HCT116 (cell line): ENCODE results near the gene FRAT2.

Source experiments
- EGR1 ChIP-seq: IDR thresholded peaks from 2 replicates; pipeline ENCODE4 v1.6.1; 2012; ENCODE audit warnings: low read depth
- POLR2A ChIP-seq: IDR thresholded peaks from 2 replicates; pipeline ENCODE4 v1.7.0; 2011; ENCODE audit warnings: borderline replicate concordance; ENCODE audit not compliant: insufficient read depth, insufficient read length; ENCODE audit errors: extremely low read depth
- RAD21 ChIP-seq: IDR thresholded peaks from 2 replicates; pipeline ENCODE4 v1.6.1; 2012; ENCODE audit warnings: low read depth, mild to moderate bottlenecking
- TCF7L2 ChIP-seq: IDR thresholded peaks from 2 replicates; pipeline ENCODE4 v1.7.0; 2011; ENCODE audit warnings: borderline replicate concordance, inconsistent platforms; ENCODE audit not compliant: insufficient read depth, insufficient read length; ENCODE audit errors: extremely low read depth
- YY1 ChIP-seq: IDR thresholded peaks from 2 replicates; pipeline ENCODE4 v1.6.1; 2011; ENCODE audit warnings: low read length, low read depth, moderate library complexity, mild to moderate bottlenecking; ENCODE audit not compliant: insufficient replicate concordance; ENCODE audit errors: extremely low read depth
- TF ChIP-seq, protein P1 (sequence below), 3 experiments: fragments of 200-600 bp in 1 of 3; sonication (generic) in 1 of 3; IDR thresholded peaks in 2 of 3; conservative IDR thresholded peaks in 1 of 3; 2 replicates each; pipeline ENCODE4 v1.5.1; 2012 to 2017; ENCODE audit warnings: low read depth in 2 of 3, low read length in 2 of 3, antibody characterized with exemption in 1 of 3, borderline replicate concordance in 1 of 3, control low read depth in 1 of 3, mild to moderate bottlenecking in 1 of 3, mixed read lengths in 1 of 3, mixed run types in 1 of 3, moderate library complexity in 1 of 3; ENCODE audit not compliant: insufficient read depth in 1 of 3
- TF ChIP-seq, protein P2 (sequence below): IDR thresholded peaks from 2 replicates; pipeline ENCODE4 v1.6.1; 2012

DNA sequence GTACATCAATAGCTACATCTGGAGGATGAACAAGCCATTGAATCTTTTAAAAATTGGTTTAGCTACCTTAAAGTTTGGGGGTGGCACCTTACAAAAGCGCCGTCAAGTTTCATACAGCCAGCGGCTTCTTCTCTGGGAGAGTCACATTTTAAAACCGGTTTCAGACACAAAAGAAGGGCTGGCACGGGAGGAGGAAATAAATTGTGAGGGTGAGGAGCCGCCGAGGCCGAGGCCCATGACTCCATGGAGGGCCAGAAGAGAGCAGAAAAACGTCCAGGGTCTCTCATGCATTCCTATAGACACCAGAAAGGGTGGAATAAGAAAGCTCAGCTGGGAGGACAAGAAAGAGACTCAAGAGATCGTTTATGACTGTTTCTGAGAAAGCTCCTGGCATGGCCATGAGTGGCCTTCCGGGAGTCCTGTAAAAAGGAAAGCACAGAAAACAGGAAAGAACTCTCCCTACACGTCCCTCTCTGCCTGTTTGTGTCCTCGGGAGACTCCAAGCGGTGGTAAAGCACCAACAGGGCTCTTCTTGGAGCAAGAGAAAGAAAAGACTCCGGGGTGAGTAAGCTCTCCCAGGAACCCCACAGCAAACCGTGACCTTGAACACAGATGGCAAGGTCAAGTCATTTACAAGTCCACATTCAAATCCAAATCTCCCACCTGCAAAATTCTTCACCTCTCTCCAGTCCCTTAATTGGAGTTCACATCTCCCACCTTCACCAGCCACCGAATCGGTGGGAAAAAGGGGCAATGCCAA is 1.8 kb downstream of the FRAT2 start:
- TF ChIP-seq, protein P1, sequence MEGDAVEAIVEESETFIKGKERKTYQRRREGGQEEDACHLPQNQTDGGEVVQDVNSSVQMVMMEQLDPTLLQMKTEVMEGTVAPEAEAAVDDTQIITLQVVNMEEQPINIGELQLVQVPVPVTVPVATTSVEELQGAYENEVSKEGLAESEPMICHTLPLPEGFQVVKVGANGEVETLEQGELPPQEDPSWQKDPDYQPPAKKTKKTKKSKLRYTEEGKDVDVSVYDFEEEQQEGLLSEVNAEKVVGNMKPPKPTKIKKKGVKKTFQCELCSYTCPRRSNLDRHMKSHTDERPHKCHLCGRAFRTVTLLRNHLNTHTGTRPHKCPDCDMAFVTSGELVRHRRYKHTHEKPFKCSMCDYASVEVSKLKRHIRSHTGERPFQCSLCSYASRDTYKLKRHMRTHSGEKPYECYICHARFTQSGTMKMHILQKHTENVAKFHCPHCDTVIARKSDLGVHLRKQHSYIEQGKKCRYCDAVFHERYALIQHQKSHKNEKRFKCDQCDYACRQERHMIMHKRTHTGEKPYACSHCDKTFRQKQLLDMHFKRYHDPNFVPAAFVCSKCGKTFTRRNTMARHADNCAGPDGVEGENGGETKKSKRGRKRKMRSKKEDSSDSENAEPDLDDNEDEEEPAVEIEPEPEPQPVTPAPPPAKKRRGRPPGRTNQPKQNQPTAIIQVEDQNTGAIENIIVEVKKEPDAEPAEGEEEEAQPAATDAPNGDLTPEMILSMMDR (IDR thresholded peaks at IDR 0.05 in 2 of 3, conservative IDR thresholded peaks at IDR 0.05 in 1 of 3; ENCODE audit: borderline replicate concordance in 1 of 3, insufficient read depth in 1 of 3, low read depth in 2 of 3, low read length in 2 of 3): no peak
- TF ChIP-seq, protein P2, sequence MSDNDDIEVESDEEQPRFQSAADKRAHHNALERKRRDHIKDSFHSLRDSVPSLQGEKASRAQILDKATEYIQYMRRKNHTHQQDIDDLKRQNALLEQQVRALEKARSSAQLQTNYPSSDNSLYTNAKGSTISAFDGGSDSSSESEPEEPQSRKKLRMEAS: no peak
- TF ChIP-seq TCF7L2 (no peak), POLR2A (no peak), YY1 (no peak), RAD21 (no peak), EGR1 (no peak)
